Measurements from ENCODE around the gene KIAA1671. TPM values are rescaled to one million over a fixed set of nuclear protein-coding genes. Genes with fewer than 3 reads are reported as not detected.
"Not testable (repeated sequence)": the region's sequence is repeated elsewhere in the genome, so short reads cannot be mapped to it uniquely, and the experiment has no call there.

The KIAA1671 gene
- total and polyA plus RNA-seq, 4 donors: 8.7 to 35.9 (median 19.1) TPM

DNA sequence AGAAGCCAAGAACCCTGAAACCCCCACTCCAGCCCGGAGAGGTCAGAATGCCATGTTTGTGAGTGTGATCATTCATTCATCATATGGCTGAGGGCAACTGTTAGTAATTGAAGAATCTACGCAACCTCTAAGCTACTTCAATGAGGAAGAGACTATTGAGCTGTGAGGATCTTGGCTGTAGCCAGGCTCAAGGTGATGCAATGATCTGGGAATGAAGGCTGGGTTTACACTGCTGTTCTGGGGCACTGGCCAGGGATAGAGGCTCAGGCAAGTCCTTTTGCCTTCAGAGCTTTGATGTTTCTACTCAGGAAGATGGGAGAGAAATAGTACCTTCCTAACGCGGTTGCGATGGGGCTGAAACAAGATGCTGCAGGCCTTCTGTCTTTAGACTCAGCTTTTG is 279.8 kb downstream of the KIAA1671 start:
- H3K4me3 ChIP-seq (ENCODE audit: low read depth in 1 of 3, low read length in 3 of 3): no peak overlapping the region
- TF ChIP-seq, protein P1, sequence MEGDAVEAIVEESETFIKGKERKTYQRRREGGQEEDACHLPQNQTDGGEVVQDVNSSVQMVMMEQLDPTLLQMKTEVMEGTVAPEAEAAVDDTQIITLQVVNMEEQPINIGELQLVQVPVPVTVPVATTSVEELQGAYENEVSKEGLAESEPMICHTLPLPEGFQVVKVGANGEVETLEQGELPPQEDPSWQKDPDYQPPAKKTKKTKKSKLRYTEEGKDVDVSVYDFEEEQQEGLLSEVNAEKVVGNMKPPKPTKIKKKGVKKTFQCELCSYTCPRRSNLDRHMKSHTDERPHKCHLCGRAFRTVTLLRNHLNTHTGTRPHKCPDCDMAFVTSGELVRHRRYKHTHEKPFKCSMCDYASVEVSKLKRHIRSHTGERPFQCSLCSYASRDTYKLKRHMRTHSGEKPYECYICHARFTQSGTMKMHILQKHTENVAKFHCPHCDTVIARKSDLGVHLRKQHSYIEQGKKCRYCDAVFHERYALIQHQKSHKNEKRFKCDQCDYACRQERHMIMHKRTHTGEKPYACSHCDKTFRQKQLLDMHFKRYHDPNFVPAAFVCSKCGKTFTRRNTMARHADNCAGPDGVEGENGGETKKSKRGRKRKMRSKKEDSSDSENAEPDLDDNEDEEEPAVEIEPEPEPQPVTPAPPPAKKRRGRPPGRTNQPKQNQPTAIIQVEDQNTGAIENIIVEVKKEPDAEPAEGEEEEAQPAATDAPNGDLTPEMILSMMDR (IDR thresholded peaks at IDR 0.05; ENCODE audit: low read depth, low read length, missing input control): no peak
- TF ChIP-seq JUND (IDR thresholded peaks at IDR 0.05): no peak
- no peak for TF ChIP-seq SP1 (IDR thresholded peaks at IDR 0.05)
- TF ChIP-seq RXRA (IDR thresholded peaks at IDR 0.05): no peak
- TF ChIP-seq, protein P2, sequence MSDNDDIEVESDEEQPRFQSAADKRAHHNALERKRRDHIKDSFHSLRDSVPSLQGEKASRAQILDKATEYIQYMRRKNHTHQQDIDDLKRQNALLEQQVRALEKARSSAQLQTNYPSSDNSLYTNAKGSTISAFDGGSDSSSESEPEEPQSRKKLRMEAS (IDR thresholded peaks at IDR 0.05): no peak
- TF ChIP-seq, protein P3, sequence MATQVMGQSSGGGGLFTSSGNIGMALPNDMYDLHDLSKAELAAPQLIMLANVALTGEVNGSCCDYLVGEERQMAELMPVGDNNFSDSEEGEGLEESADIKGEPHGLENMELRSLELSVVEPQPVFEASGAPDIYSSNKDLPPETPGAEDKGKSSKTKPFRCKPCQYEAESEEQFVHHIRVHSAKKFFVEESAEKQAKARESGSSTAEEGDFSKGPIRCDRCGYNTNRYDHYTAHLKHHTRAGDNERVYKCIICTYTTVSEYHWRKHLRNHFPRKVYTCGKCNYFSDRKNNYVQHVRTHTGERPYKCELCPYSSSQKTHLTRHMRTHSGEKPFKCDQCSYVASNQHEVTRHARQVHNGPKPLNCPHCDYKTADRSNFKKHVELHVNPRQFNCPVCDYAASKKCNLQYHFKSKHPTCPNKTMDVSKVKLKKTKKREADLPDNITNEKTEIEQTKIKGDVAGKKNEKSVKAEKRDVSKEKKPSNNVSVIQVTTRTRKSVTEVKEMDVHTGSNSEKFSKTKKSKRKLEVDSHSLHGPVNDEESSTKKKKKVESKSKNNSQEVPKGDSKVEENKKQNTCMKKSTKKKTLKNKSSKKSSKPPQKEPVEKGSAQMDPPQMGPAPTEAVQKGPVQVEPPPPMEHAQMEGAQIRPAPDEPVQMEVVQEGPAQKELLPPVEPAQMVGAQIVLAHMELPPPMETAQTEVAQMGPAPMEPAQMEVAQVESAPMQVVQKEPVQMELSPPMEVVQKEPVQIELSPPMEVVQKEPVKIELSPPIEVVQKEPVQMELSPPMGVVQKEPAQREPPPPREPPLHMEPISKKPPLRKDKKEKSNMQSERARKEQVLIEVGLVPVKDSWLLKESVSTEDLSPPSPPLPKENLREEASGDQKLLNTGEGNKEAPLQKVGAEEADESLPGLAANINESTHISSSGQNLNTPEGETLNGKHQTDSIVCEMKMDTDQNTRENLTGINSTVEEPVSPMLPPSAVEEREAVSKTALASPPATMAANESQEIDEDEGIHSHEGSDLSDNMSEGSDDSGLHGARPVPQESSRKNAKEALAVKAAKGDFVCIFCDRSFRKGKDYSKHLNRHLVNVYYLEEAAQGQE (IDR thresholded peaks at IDR 0.05): no peak
- TF ChIP-seq, protein P4, sequence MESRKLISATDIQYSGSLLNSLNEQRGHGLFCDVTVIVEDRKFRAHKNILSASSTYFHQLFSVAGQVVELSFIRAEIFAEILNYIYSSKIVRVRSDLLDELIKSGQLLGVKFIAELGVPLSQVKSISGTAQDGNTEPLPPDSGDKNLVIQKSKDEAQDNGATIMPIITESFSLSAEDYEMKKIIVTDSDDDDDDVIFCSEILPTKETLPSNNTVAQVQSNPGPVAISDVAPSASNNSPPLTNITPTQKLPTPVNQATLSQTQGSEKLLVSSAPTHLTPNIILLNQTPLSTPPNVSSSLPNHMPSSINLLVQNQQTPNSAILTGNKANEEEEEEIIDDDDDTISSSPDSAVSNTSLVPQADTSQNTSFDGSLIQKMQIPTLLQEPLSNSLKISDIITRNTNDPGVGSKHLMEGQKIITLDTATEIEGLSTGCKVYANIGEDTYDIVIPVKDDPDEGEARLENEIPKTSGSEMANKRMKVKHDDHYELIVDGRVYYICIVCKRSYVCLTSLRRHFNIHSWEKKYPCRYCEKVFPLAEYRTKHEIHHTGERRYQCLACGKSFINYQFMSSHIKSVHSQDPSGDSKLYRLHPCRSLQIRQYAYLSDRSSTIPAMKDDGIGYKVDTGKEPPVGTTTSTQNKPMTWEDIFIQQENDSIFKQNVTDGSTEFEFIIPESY (IDR thresholded peaks at IDR 0.05): no peak
- TF ChIP-seq RAD21 (IDR thresholded peaks at IDR 0.05): no peak
- no peak for TF ChIP-seq HNF4A (conservative IDR thresholded peaks at IDR 0.05)
- no peak for TF ChIP-seq GABPA (IDR thresholded peaks at IDR 0.05 in 1 of 2, conservative IDR thresholded peaks at IDR 0.05 in 1 of 2)
- TF ChIP-seq TAF1 (conservative IDR thresholded peaks at IDR 0.05): no peak
- TF ChIP-seq NR2F2 (IDR thresholded peaks at IDR 0.05): no peak
- TF ChIP-seq EGR1 (IDR thresholded peaks at IDR 0.05; ENCODE audit: low read depth in 2 of 2): no peak
- TF ChIP-seq, protein P5, sequence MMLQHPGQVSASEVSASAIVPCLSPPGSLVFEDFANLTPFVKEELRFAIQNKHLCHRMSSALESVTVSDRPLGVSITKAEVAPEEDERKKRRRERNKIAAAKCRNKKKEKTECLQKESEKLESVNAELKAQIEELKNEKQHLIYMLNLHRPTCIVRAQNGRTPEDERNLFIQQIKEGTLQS (IDR thresholded peaks at IDR 0.05): no peak
- no peak for TF ChIP-seq YY1 (IDR thresholded peaks at IDR 0.05)
- TF ChIP-seq FOXA2 (IDR thresholded peaks at IDR 0.05): no peak
- no peak for TF ChIP-seq FOXA1 (IDR thresholded peaks at IDR 0.05)
- no peak for TF ChIP-seq HNF4G (IDR thresholded peaks at IDR 0.05)
- no peaks in the 10 kb centered on the region for H3K36me3 ChIP-seq (ENCODE audit: control insufficient read depth in 4 of 4, insufficient read depth in 3 of 4, low read depth in 1 of 4, low read length in 3 of 4)
- H3K9me3 ChIP-seq (ENCODE audit: control insufficient read depth in 4 of 4, low read length in 3 of 4): no peaks in the 10 kb centered on the region
- no peak for DNase-seq (ENCODE audit: low spot score)
- H3K4me1 ChIP-seq (ENCODE audit: control insufficient read depth in 4 of 4, insufficient read depth in 4 of 4, low read length in 3 of 4): peaks cover 0 to 2% (median 0%) of the 10 kb centered on the region in 4 donors
- 82% methylated on average over 5 of the region's 5 CpGs for WGBS
- H3K9ac ChIP-seq (ENCODE audit: low read depth in 1 of 2, low read length in 2 of 2): no peak overlapping the region
- no peak overlapping the region for H3K27ac ChIP-seq (ENCODE audit: low read depth in 1 of 2, low read length in 2 of 2)
- no peaks in the 10 kb centered on the region for H3K27me3 ChIP-seq (ENCODE audit: control insufficient read depth in 4 of 4, insufficient read depth in 4 of 4, low read length in 3 of 4)

DNA sequence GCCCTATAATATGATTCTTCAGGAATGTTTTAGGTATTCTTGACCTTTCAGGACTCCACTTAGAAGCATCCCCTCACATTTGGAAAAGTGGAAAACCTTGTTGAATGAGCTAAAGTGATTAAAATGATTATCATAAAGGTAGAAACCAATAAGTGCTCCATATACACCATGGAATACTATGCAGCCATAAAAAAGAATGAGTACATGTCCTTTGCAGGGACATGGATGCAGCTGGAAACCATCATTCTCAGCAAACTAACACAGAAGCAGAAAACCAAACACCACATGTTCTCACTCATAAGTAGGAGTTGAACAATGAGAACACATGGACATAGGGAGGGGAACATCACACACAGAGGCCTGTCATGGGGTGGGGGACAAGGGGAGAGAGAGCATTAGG is 281.2 kb downstream of the KIAA1671 start:
- H3K9ac ChIP-seq (ENCODE audit: low read depth in 1 of 2, low read length in 2 of 2); H3K4me3 ChIP-seq (ENCODE audit: low read depth in 1 of 3, low read length in 3 of 3); H3K27ac ChIP-seq (ENCODE audit: low read depth in 1 of 2, low read length in 2 of 2); H3K9me3 ChIP-seq (ENCODE audit: control insufficient read depth in 4 of 4, low read length in 3 of 4); H3K36me3 ChIP-seq (ENCODE audit: control insufficient read depth in 4 of 4, insufficient read depth in 3 of 4, low read depth in 1 of 4, low read length in 3 of 4); H3K27me3 ChIP-seq (ENCODE audit: control insufficient read depth in 4 of 4, insufficient read depth in 4 of 4, low read length in 3 of 4); DNase-seq (ENCODE audit: low spot score); H3K4me1 ChIP-seq (ENCODE audit: control insufficient read depth in 4 of 4, insufficient read depth in 4 of 4, low read length in 3 of 4): not testable (repeated sequence)

Data from liver (tissue), 9 donors.